IPS-NIHi7 (cell line): ENCODE results near the gene NCAM2.

Experiments
- DNase-seq: peaks from one replicate; pipeline ENCODE4 v3.0.0; 2012; ENCODE audit warnings: mixed read lengths; ENCODE audit errors: extremely low spot score

NCAM2 gene

GRCh38 chr21:21457077-21457476 is 458.9 kb downstream of the NCAM2 start:
- no peak for DNase-seq

GRCh38 chr21:21458124-21458631 is 460.0 kb downstream of the NCAM2 start:
- DNase-seq, result no peak

GRCh38 chr21:21460979-21461378 is 462.8 kb downstream of the NCAM2 start:
- no peak for DNase-seq

- no peak for DNase-seq
Observed at GRCh38 chr21:21463456-21463855, 465.2 kb downstream of the NCAM2 start.

GRCh38 chr21:21464684-21465083 is 466.5 kb downstream of the NCAM2 start:
- DNase-seq, result no peak

- no peak for DNase-seq
Observed at GRCh38 chr21:21466752-21467151, 468.5 kb downstream of the NCAM2 start.

GRCh38 chr21:21468003-21468402 is 469.8 kb downstream of the NCAM2 start:
- no peak for DNase-seq

- no peak for DNase-seq
Observed at GRCh38 chr21:21481239-21481638, 483.0 kb downstream of the NCAM2 start.

GRCh38 chr21:21508859-21509258 is 510.6 kb downstream of the NCAM2 start:
- no peak for DNase-seq

GRCh38 chr21:21530680-21531079 is 532.5 kb downstream of the NCAM2 start:
- no peak for DNase-seq

- DNase-seq, result no peak
Observed at GRCh38 chr21:21547368-21547953, 549.3 kb downstream of the NCAM2 start.

GRCh38 chr21:21559285-21560045 is 561.3 kb downstream of the NCAM2 start:
- no peak for DNase-seq
